Lung (tissue), 12 donors: ENCODE measurements around the gene EYA4. TPM values are rescaled to one million over a fixed set of nuclear protein-coding genes. Genes with fewer than 3 reads are reported as not detected.
"Not testable (repeated sequence)": the region's sequence is repeated elsewhere in the genome, so short reads cannot be mapped to it uniquely, and the experiment has no call there.

ENCODE experiments used
- ATAC-seq: fragments of 200-7000 bp; cut with Tn5 transposase; one replicate; pipeline ENCODE4 v1.9.1; 2020; ENCODE audit warnings: moderate number of reproducible peaks; ENCODE audit not compliant: insufficient read depth, low FRiP score
- DNase-seq, 3 donors: peaks; one replicate each; pipeline ENCODE4 v3.0.0-alpha.2; 2013 to 2017
- H3K27ac ChIP-seq, 2 donors: one replicate each; pipeline ENCODE4 v1.5.1; 2013; ENCODE audit warnings: mild to moderate bottlenecking in 2 of 2, moderate library complexity in 2 of 2, control low read depth in 1 of 2, inconsistent platforms in 1 of 2, low read depth in 1 of 2, low read length in 1 of 2
- H3K27me3 ChIP-seq, 3 donors: one replicate each; pipeline ENCODE4 v1.5.1; 2013; ENCODE audit warnings: low read length in 2 of 3; ENCODE audit not compliant: control insufficient read depth in 3 of 3, insufficient read depth in 3 of 3
- H3K36me3 ChIP-seq, 4 donors: one replicate each; pipeline ENCODE4 v1.5.1; 2013; ENCODE audit warnings: low read length in 4 of 4, mild to moderate bottlenecking in 1 of 4, moderate library complexity in 1 of 4; ENCODE audit not compliant: control insufficient read depth in 4 of 4, insufficient read depth in 4 of 4
- H3K4me1 ChIP-seq, 5 donors: one replicate each; pipeline ENCODE4 v1.5.1; 2013; ENCODE audit warnings: low read length in 5 of 5, mild to moderate bottlenecking in 2 of 5, moderate library complexity in 1 of 5; ENCODE audit not compliant: control insufficient read depth in 5 of 5, insufficient read depth in 5 of 5
- H3K4me3 ChIP-seq: one replicate; pipeline ENCODE4 v1.5.1; 2013; ENCODE audit warnings: mild to moderate bottlenecking, control low read depth, moderate library complexity
- H3K9ac ChIP-seq, 2 donors: one replicate each; pipeline ENCODE4 v1.5.1; 2013; ENCODE audit warnings: low read length in 2 of 2, control low read depth in 1 of 2; ENCODE audit not compliant: insufficient read depth in 1 of 2
- H3K9me3 ChIP-seq, 4 donors: one replicate each; pipeline ENCODE4 v1.5.1; 2013; ENCODE audit warnings: low read length in 3 of 4, mild to moderate bottlenecking in 1 of 4, moderate library complexity in 1 of 4; ENCODE audit not compliant: control insufficient read depth in 4 of 4, insufficient read depth in 3 of 4
- CTCF ChIP-seq: IDR thresholded peaks from 2 replicates; pipeline ENCODE4 v1.5.1; 2012; ENCODE audit warnings: mild to moderate bottlenecking; ENCODE audit errors: control extremely low read depth, extremely low read depth
- whole genome bisulfite sequencing, 2 donors: extraction: QIAGEN DNeasy Blood & Tissue Kit; methylation state at CpG; one replicate each; pipeline ENCODE4 v1.1.7; 2013; 5-methylcytosine and 5-hydroxymethylcytosine counted together
- polyA plus RNA-seq, 2 donors: library from polyadenylated mRNA; stranded (reverse); fragments of 200-250 nt; gene quantifications; one replicate each; pipeline ENCODE4 v1.2.1, GENCODE V29; 2013
- total RNA-seq, 2 donors: library from RNA; depleted of rRNA in 1 of 2; stranded (reverse); fragments of >200 nt in 1 of 2; gene quantifications; one replicate each; pipeline ENCODE4 v1.2.1, GENCODE V29; 2014 to 2021
- donor health status: control.
- donor health status: control.
- donor health status: Bipolar disorder and iron deficiency.
- donor health status: healthy.
- donor health status: DM: yes; HTN: yes; CAD: no.

EYA4 gene
- total and polyA plus RNA-seq, 4 donors, result 0.49 to 7.4 (median 2.2) TPM

GRCh38 chr6:133394630-133395029 lies 153.5 kb downstream of the EYA4 start:
- Histone ChIP-seq H3K36me3 (no peaks in the 10 kb centered on the region), H3K27me3 (no peaks in the 10 kb centered on the region), H3K4me1 (peaks cover 0 to 8% (median 0%) of the 10 kb centered on the region in 5 donors), H3K9me3 (no peaks in the 10 kb centered on the region), H3K9ac (no peak overlapping the region), H3K4me3 (no peak overlapping the region), H3K27ac (no peak overlapping the region)
- DNase-seq, result no peak
- WGBS, 2 donors, result 89 to 92% methylated on average over 2 of the region's 2 CpGs
- no peak for ATAC-seq
- no peak for TF ChIP-seq CTCF

- H3K27ac ChIP-seq, result no peak overlapping the region
- no peaks in the 10 kb centered on the region for H3K36me3 ChIP-seq
- no peak overlapping the region for H3K9ac ChIP-seq
- no peak for ATAC-seq
- no peaks in the 10 kb centered on the region for H3K27me3 ChIP-seq
- no peak overlapping the region for H3K4me3 ChIP-seq
- 81 to 86% methylated on average over 6 of the region's 6 CpGs for WGBS, 2 donors
- no peaks in the 10 kb centered on the region for H3K9me3 ChIP-seq
- DNase-seq, result no peak
- TF ChIP-seq CTCF, result no peak
- H3K4me1 ChIP-seq, result peaks cover 0 to 3% (median 0%) of the 10 kb centered on the region in 5 donors
These were observed 155.3 kb downstream of the EYA4 start for GRCh38 chr6:133396233-133396983.

GRCh38 chr6:133396984-133397348 lies 155.8 kb downstream of the EYA4 start:
- Histone ChIP-seq H3K9me3 (no peaks in the 10 kb centered on the region), H3K9ac (no peak overlapping the region), H3K4me1 (peaks cover 0 to 5% (median 0%) of the 10 kb centered on the region in 5 donors), H3K27me3 (no peaks in the 10 kb centered on the region), H3K4me3 (no peak overlapping the region), H3K36me3 (no peaks in the 10 kb centered on the region), H3K27ac (no peak overlapping the region)
- TF ChIP-seq CTCF, result no peak
- ATAC-seq, result no peak
- DNase-seq, result no peak

GRCh38 chr6:133397601-133398000 lies 156.4 kb downstream of the EYA4 start:
- H3K4me1 ChIP-seq, H3K9me3 ChIP-seq, H3K27me3 ChIP-seq, H3K27ac ChIP-seq, H3K4me3 ChIP-seq, H3K9ac ChIP-seq, DNase-seq, ATAC-seq, H3K36me3 ChIP-seq: not testable (repeated sequence)
- WGBS, 2 donors, result 79 to 85% methylated on average over 4 of the region's 4 CpGs
